Neural progenitor cell (in vitro differentiated cells): ENCODE data around the gene C11orf42. TPM values are rescaled to one million over a fixed set of nuclear protein-coding genes. Genes with fewer than 3 reads are reported as not detected.

Source experiments
- DNase-seq: peaks from one replicate; pipeline ENCODE4 v3.0.0-alpha.2; 2016; ENCODE audit warnings: low spot score
- H2AFZ ChIP-seq: fragments of 200-600 bp; sonication (generic); replicated peaks from 2 replicates; pipeline ENCODE4 v1.6.1; 2016; ENCODE audit warnings: antibody characterized with exemption
- H3F3A ChIP-seq: fragments of 200-600 bp; sonication (generic); 2 replicates; pipeline ENCODE4 v1.6.1; 2016; ENCODE audit warnings: antibody characterized with exemption, low read depth
- H3K27ac ChIP-seq: fragments of 200-600 bp; sonication (generic); 2 replicates; pipeline ENCODE4 v1.5.1; 2016; ENCODE audit warnings: mild to moderate bottlenecking
- H3K27me3 ChIP-seq: fragments of 200-600 bp; sonication (generic); 2 replicates; pipeline ENCODE4 v1.6.1; 2016; ENCODE audit warnings: mild to moderate bottlenecking, moderate library complexity
- H3K36me3 ChIP-seq: fragments of 200-600 bp; sonication (generic); 2 replicates; pipeline ENCODE4 v1.5.1; 2016
- H3K4me1 ChIP-seq: fragments of 200-600 bp; sonication (generic); 2 replicates; pipeline ENCODE4 v1.6.1; 2016; ENCODE audit warnings: mixed run types
- H3K4me2 ChIP-seq: fragments of 200-600 bp; sonication (generic); 2 replicates; pipeline ENCODE4 v1.6.1; 2016
- H3K4me3 ChIP-seq: fragments of 200-600 bp; sonication (generic); 2 replicates; pipeline ENCODE4 v1.5.1; 2016
- H3K79me2 ChIP-seq: fragments of 200-600 bp; sonication (generic); 2 replicates; pipeline ENCODE4 v1.6.1; 2016; ENCODE audit warnings: low read depth
- H3K9ac ChIP-seq: fragments of 200-600 bp; sonication (generic); 2 replicates; pipeline ENCODE4 v1.6.1; 2016
- H3K9me3 ChIP-seq: fragments of 200-600 bp; sonication (generic); 2 replicates; pipeline ENCODE4 v1.5.1; 2016; ENCODE audit warnings: low read depth
- H4K20me1 ChIP-seq: fragments of 200-600 bp; sonication (generic); 2 replicates; pipeline ENCODE4 v1.6.1; 2016; ENCODE audit warnings: low read depth
- H3K27ac Mint-ChIP-seq: 3 replicates; pipeline ENCODE4 v1.8.0; 2021; ENCODE audit warnings: mixed read lengths
- H3K27me3 Mint-ChIP-seq: 2 replicates; pipeline ENCODE4 v1.8.0; 2022; ENCODE audit warnings: low read depth, mild to moderate bottlenecking, inconsistent platforms, moderate library complexity, mixed read lengths; ENCODE audit not compliant: insufficient read depth
- H3K36me3 Mint-ChIP-seq: 3 replicates; pipeline ENCODE4 v1.8.0; 2021; ENCODE audit warnings: mixed read lengths
- H3K4me1 Mint-ChIP-seq: 3 replicates; pipeline ENCODE4 v1.8.0; 2021; ENCODE audit warnings: mixed read lengths
- H3K4me3 Mint-ChIP-seq: 3 replicates; pipeline ENCODE4 v1.8.0; 2021; ENCODE audit warnings: mild to moderate bottlenecking, moderate library complexity, mixed read lengths
- H3K9me3 Mint-ChIP-seq: 3 replicates; pipeline ENCODE4 v1.8.0; 2020; ENCODE audit warnings: mixed read lengths
- EZH2 ChIP-seq: fragments of 200-600 bp; sonication (generic); IDR thresholded peaks from 2 replicates; pipeline ENCODE4 v1.6.1; 2017; ENCODE audit warnings: antibody characterized with exemption, mild to moderate bottlenecking, moderate library complexity
- EZH2phosphoT487 ChIP-seq: fragments of 200-600 bp; sonication (generic); IDR thresholded peaks from 2 replicates; pipeline ENCODE4 v1.6.1; 2017; ENCODE audit warnings: antibody characterized with exemption
- total RNA-seq: library from RNA; depleted of rRNA; stranded (reverse); fragments of >200 nt; gene quantifications from 2 replicates; pipeline ENCODE4 v1.2.3, GENCODE V29; 2015; ENCODE audit warnings: low replicate concordance
- TF ChIP-seq, protein P1 (sequence below): fragments of 200-600 bp; sonication (generic); IDR thresholded peaks from 2 replicates; pipeline ENCODE4 v1.5.1; 2017; ENCODE audit warnings: antibody characterized with exemption, mild to moderate bottlenecking

C11orf42 gene
- total RNA-seq, 1 donor from 2014 or later: not detected

DNA sequence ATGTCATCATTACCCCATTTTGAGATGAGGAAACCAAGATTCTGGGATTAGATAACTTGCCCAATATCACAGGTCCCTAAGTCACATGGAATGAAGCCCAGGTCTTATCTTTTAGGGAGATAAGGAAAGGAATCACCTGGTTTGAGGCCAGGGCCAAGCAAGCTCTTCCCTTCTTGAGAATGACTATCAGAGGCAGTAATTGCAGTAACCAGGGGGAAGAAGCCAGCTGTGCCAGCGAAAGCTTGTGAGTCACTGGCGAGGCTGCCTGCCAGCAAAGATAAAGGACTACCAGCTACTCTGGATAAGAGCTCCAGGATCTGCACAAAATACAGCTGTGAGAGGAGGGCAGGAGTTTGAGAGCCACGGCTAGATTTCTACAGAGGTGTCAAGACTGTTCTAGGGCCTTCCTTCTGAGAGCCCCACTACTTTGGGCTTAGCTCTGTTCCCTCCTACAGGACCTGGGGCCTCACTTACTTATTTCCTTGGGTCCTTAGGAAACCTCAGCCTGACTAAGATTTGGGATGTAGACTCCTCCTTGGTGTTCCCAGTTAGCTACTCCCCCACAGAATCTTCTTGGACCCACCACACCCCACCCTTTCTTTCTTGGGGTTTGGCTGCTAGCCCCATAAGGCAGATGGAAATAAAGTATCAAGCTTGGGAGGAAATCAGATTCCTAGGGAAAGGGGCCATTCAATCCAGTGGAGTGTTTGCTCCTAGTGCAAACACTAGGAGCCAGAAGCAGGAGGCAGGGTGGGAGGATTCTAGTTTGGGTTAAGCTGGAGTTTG lies 44.6 kb downstream of the C11orf42 start:
- H3K4me3 ChIP-seq: no peak overlapping the region

DNA sequence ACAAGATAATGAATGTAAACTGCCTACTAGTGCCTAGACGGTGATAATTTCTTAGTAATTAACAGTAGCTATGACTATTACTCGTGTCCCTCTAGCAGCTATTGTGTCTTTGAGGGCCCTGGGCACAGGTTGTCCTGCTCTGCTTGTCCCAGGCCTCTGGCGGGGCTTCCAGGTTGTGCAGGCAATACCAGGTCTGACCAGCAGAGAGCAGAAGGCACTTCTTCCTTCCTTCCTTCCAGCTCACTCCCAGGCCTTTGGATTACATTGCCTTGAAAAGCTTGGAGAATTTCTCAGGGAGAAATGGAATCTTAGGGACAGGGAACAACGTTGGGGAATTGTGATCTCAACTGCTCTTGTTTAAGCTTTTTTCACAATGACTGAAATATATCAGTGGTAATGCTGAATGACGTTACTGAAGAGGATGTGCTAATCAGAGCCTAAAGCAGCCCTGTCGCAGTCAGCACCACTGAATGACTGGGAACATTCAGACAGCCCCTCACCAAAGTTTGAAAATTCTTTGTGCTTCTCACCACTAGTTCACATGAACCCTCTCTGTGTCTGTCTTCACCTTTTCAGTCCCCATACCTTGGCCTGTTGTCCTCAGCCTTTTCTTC lies 45.9 kb downstream of the C11orf42 start:
- Mint-ChIP-seq H3K27me3 (peaks cover 2% of the 10 kb centered on the region), H3K4me3 (no peak overlapping the region), H3K4me1 (no peaks in the 10 kb centered on the region), H3K36me3 (no peaks in the 10 kb centered on the region), H3K9me3 (no peaks in the 10 kb centered on the region), H3K27ac (no peak overlapping the region)
- Histone ChIP-seq H3K27me3 (peaks cover 15% of the 10 kb centered on the region), H3K4me2 (no peak overlapping the region), H3K4me1 (peaks cover 9% of the 10 kb centered on the region), H3K36me3 (no peaks in the 10 kb centered on the region), H3K9ac (no peak overlapping the region), H3F3A (no peaks in the 10 kb centered on the region), H3K9me3 (no peaks in the 10 kb centered on the region), H3K79me2 (no peaks in the 10 kb centered on the region), H4K20me1 (no peaks in the 10 kb centered on the region), H2AFZ (peak overlapping the region; percentile 51), H3K4me3 (no peak overlapping the region), H3K27ac (no peak overlapping the region)
- TF ChIP-seq EZH2: no peak
- TF ChIP-seq, protein P1, sequence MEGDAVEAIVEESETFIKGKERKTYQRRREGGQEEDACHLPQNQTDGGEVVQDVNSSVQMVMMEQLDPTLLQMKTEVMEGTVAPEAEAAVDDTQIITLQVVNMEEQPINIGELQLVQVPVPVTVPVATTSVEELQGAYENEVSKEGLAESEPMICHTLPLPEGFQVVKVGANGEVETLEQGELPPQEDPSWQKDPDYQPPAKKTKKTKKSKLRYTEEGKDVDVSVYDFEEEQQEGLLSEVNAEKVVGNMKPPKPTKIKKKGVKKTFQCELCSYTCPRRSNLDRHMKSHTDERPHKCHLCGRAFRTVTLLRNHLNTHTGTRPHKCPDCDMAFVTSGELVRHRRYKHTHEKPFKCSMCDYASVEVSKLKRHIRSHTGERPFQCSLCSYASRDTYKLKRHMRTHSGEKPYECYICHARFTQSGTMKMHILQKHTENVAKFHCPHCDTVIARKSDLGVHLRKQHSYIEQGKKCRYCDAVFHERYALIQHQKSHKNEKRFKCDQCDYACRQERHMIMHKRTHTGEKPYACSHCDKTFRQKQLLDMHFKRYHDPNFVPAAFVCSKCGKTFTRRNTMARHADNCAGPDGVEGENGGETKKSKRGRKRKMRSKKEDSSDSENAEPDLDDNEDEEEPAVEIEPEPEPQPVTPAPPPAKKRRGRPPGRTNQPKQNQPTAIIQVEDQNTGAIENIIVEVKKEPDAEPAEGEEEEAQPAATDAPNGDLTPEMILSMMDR: peak; percentile 88
- TF ChIP-seq EZH2phosphoT487: no peak
- peak; percentile 85 for DNase-seq

More for the DNA sequence above, 44.6 kb downstream of the C11orf42 start:
- peaks cover 2% of the 10 kb centered on the region for H3K27me3 ChIP-seq
- Mint-ChIP-seq H3K9me3 (no peaks in the 10 kb centered on the region), H3K27me3 (peaks cover 2% of the 10 kb centered on the region), H3K27ac (no peak overlapping the region), H3K4me1 (no peaks in the 10 kb centered on the region), H3K4me3 (no peak overlapping the region), H3K36me3 (no peaks in the 10 kb centered on the region)
- peaks cover 9% of the 10 kb centered on the region for H3K4me1 ChIP-seq
- H3F3A ChIP-seq: no peaks in the 10 kb centered on the region
- no peak overlapping the region for H3K4me2 ChIP-seq
- H3K9ac ChIP-seq: no peak overlapping the region
- no peak overlapping the region for H3K27ac ChIP-seq
- no peaks in the 10 kb centered on the region for H4K20me1 ChIP-seq
- no peaks in the 10 kb centered on the region for H3K79me2 ChIP-seq
- TF ChIP-seq EZH2 (no peak), EZH2phosphoT487 (no peak)
- TF ChIP-seq, protein P1: no peak
- no peaks in the 10 kb centered on the region for H3K9me3 ChIP-seq
- no peak overlapping the region for H2AFZ ChIP-seq
- H3K36me3 ChIP-seq: no peaks in the 10 kb centered on the region
- DNase-seq: no peak

DNA sequence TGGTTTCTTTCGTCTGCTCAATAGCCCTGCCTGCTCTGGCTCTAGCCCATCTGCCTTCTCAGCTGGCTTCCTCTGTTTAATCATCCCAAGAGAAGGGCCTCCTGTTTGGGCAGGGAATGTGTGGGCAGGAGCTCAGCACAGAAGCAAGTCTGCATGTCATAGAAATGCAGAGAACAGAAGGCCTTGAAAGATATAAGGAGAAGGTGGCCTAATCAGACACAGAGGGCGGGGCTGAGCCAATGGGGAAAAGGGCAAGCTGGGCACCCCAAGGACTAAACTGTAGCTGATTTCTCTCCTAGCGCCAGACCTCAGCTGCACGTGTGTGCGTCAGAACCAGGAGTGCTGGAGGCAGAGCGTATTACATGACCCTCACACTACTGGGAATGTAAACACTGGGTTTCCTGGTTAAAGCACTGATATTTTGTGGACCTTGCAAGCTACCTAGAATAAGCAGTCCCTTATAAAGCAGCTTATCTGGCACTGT lies 46.7 kb downstream of the C11orf42 start:
- Mint-ChIP-seq H3K4me1 (no peaks in the 10 kb centered on the region), H3K4me3 (no peak overlapping the region), H3K27me3 (peaks cover 2% of the 10 kb centered on the region), H3K9me3 (no peaks in the 10 kb centered on the region), H3K36me3 (no peaks in the 10 kb centered on the region), H3K27ac (no peak overlapping the region)
- Histone ChIP-seq H3K4me1 (peaks cover 9% of the 10 kb centered on the region), H3K9ac (no peak overlapping the region), H3F3A (no peaks in the 10 kb centered on the region), H3K27ac (no peak overlapping the region), H3K36me3 (no peaks in the 10 kb centered on the region), H3K4me3 (no peak overlapping the region), H3K4me2 (no peak overlapping the region), H3K27me3 (peaks cover 23% of the 10 kb centered on the region), H4K20me1 (no peaks in the 10 kb centered on the region), H3K9me3 (no peaks in the 10 kb centered on the region), H3K79me2 (no peaks in the 10 kb centered on the region), H2AFZ (peak overlapping the region; percentile 51)
- TF ChIP-seq EZH2 (no peak), EZH2phosphoT487 (no peak)
- TF ChIP-seq, protein P1: no peak
- no peak for DNase-seq
